H1 (cell line): ENCODE data around the gene LRRC30. TPM values are rescaled to one million over a fixed set of nuclear protein-coding genes. Genes with fewer than 3 reads are reported as not detected.

Experiments used
- CTCF ChIA-PET: fragments of 300-600 bp; sonication (Branson Sonifier 250); formaldehyde crosslinking; loops from one replicate; lab custom pipeline; 2021; ENCODE audit not compliant: partially characterized antibody; lab: Charles Lee
- POLR2A ChIA-PET: fragments of 300-600 bp; sonication (Branson Sonifier 250); formaldehyde crosslinking; loops from one replicate; lab custom pipeline; 2021; ENCODE audit warnings: inconsistent platforms; ENCODE audit not compliant: partially characterized antibody; lab: Charles Lee
- DNase-seq, 2 experiments: peaks; one replicate each; pipeline versions ENCODE4 v3.0.0 to v3.0.0-alpha.2; 2010 to 2022; ENCODE audit warnings: low spot score in 2 of 2, low read depth in 1 of 2, mixed read lengths in 1 of 2
- FAIRE-seq: peaks from 2 replicates; lab custom pipeline; 2011; peaks lifted over from hg19 to GRCh38; lab: Jason Lieb, UNC
- H2AFZ ChIP-seq: 2 replicates; pipeline ENCODE4 v1.8.1; 2012; ENCODE audit warnings: low read length, inconsistent platforms
- H2AK5ac ChIP-seq: 2 replicates; pipeline ENCODE4 v1.6.1; 2013; ENCODE audit warnings: low read depth, low read length
- H2BK120ac ChIP-seq: replicated peaks from 2 replicates; pipeline ENCODE3; 2013; ENCODE audit warnings: low read depth, low read length, inconsistent platforms
- H2BK12ac ChIP-seq: 2 replicates; pipeline ENCODE4 v1.6.1; 2013; ENCODE audit warnings: low read depth, low read length
- H2BK15ac ChIP-seq: 2 replicates; pipeline ENCODE4 v1.6.1; 2013; ENCODE audit warnings: low read length
- H2BK20ac ChIP-seq: 2 replicates; pipeline ENCODE4 v1.6.1; 2013; ENCODE audit warnings: low read length
- H2BK5ac ChIP-seq: 2 replicates; pipeline ENCODE4 v1.6.1; 2013; ENCODE audit warnings: low read depth, low read length
- H3K14ac ChIP-seq: 2 replicates; pipeline ENCODE4 v1.6.1; 2013; ENCODE audit warnings: inconsistent platforms; ENCODE audit not compliant: insufficient read length
- H3K18ac ChIP-seq: 2 replicates; pipeline ENCODE4 v1.6.1; 2013; ENCODE audit warnings: low read length; ENCODE audit errors: extremely low read depth
- H3K23ac ChIP-seq: 2 replicates; pipeline ENCODE4 v1.6.1; 2013; ENCODE audit warnings: inconsistent platforms; ENCODE audit not compliant: insufficient read length
- H3K23me2 ChIP-seq: 2 replicates; pipeline ENCODE4 v1.6.1; 2013; ENCODE audit warnings: low read depth, low read length
- H3K27ac ChIP-seq: 2 replicates; pipeline ENCODE4 v1.6.1; 2011; ENCODE audit warnings: low read depth, low read length, inconsistent platforms
- H3K27me3 ChIP-seq, 4 experiments: replicated peaks in 1 of 4; 1 replicate in 1 of 4; 2 replicates in 3 of 4; pipeline versions ENCODE4 v1.6.1 to v1.8.1; 2011 to 2013; ENCODE audit warnings: low read length in 3 of 4, mild to moderate bottlenecking in 3 of 4, inconsistent platforms in 2 of 4, mixed read lengths in 2 of 4, moderate library complexity in 1 of 4; ENCODE audit not compliant: control insufficient read depth in 3 of 4, insufficient read depth in 3 of 4; ENCODE audit errors: extremely low read depth in 1 of 4
- H3K36me3 ChIP-seq, 4 experiments: 2 replicates each; pipeline versions ENCODE4 v1.6.1 to v1.8.1; 2011 to 2013; ENCODE audit warnings: mild to moderate bottlenecking in 4 of 4, low read length in 3 of 4, moderate library complexity in 2 of 4, control low read depth in 1 of 4, inconsistent platforms in 1 of 4; ENCODE audit not compliant: insufficient read depth in 4 of 4, control insufficient read depth in 2 of 4
- H3K4ac ChIP-seq: replicated peaks from 2 replicates; pipeline ENCODE3; 2013; ENCODE audit warnings: low read length, low read depth, mixed read lengths, inconsistent platforms; ENCODE audit not compliant: insufficient read length
- H3K4me1 ChIP-seq, 4 experiments: replicated peaks in 1 of 4; 1 replicate in 1 of 4; 2 replicates in 3 of 4; pipeline versions ENCODE4 v1.6.1 to v1.8.1; 2011 to 2013; ENCODE audit warnings: low read length in 3 of 4, inconsistent platforms in 2 of 4, mixed read lengths in 1 of 4; ENCODE audit not compliant: insufficient read depth in 4 of 4, control insufficient read depth in 3 of 4
- H3K4me2 ChIP-seq, 2 experiments: 2 replicates each; pipeline versions ENCODE4 v1.6.1 to v1.8.1; 2011 to 2013; ENCODE audit warnings: low read depth in 2 of 2, low read length in 2 of 2, control low read depth in 1 of 2, inconsistent platforms in 1 of 2, mild to moderate bottlenecking in 1 of 2; ENCODE audit not compliant: insufficient read depth in 1 of 2
- H3K4me3 ChIP-seq, 4 experiments: fragments of 200-600, 300-600 bp in 1 of 4; sonication (generic), shearing (Covaris generic), sonication (Bioruptor Twin) in 1 of 4; 2 replicates each; pipeline versions ENCODE4 v1.5.1 to v1.8.1; 2011 to 2016; ENCODE audit warnings: low read length in 4 of 4, low read depth in 3 of 4, control low read depth in 2 of 4, inconsistent platforms in 2 of 4, mild to moderate bottlenecking in 2 of 4, mixed read lengths in 1 of 4, moderate library complexity in 1 of 4; ENCODE audit not compliant: insufficient read depth in 2 of 4; ENCODE audit errors: extremely low read depth in 1 of 4
- H3K56ac ChIP-seq: replicated peaks from 2 replicates; pipeline ENCODE3; 2013; ENCODE audit warnings: low read depth, mild to moderate bottlenecking, mixed read lengths, low read length, inconsistent platforms; ENCODE audit not compliant: insufficient read length
- H3K79me1 ChIP-seq: 2 replicates; pipeline ENCODE4 v1.6.1; 2013; ENCODE audit warnings: low read depth, low read length, control low read depth
- H3K79me2 ChIP-seq, 2 experiments: 2 replicates each; pipeline versions ENCODE4 v1.6.1 to v1.8.1; 2012 to 2013; ENCODE audit warnings: low read length in 2 of 2, mild to moderate bottlenecking in 2 of 2, inconsistent platforms in 1 of 2; ENCODE audit not compliant: insufficient read depth in 2 of 2, control insufficient read depth in 1 of 2
- H3K9ac ChIP-seq, 4 experiments: replicated peaks in 1 of 4; 1 replicate in 1 of 4; 2 replicates in 3 of 4; pipeline versions ENCODE4 v1.6.1 to v1.8.1; 2011 to 2013; ENCODE audit warnings: low read depth in 3 of 4, low read length in 3 of 4, control low read depth in 2 of 4, mild to moderate bottlenecking in 2 of 4, moderate library complexity in 2 of 4, inconsistent platforms in 1 of 4; ENCODE audit errors: extremely low read depth in 1 of 4
- H3K9me3 ChIP-seq, 2 experiments: 2 replicates each; pipeline versions ENCODE4 v1.6.1 to v1.8.1; 2012 to 2013; ENCODE audit warnings: mild to moderate bottlenecking in 2 of 2, moderate library complexity in 2 of 2, control low read depth in 1 of 2, inconsistent platforms in 1 of 2, low read depth in 1 of 2, low read length in 1 of 2, mixed read lengths in 1 of 2; ENCODE audit not compliant: insufficient read depth in 2 of 2
- H4K20me1 ChIP-seq, 2 experiments: replicated peaks in 1 of 2; 2 replicates each; pipeline versions ENCODE3 to v1.8.1; 2011 to 2013; ENCODE audit warnings: inconsistent platforms in 2 of 2, low read length in 2 of 2, mild to moderate bottlenecking in 1 of 2; ENCODE audit not compliant: insufficient read depth in 2 of 2, control insufficient read depth in 1 of 2
- H4K5ac ChIP-seq: 2 replicates; pipeline ENCODE4 v1.6.1; 2013; ENCODE audit warnings: low read length, low read depth, mixed read lengths, inconsistent platforms; ENCODE audit not compliant: insufficient read length
- H4K8ac ChIP-seq: 2 replicates; pipeline ENCODE4 v1.8.0; 2013; ENCODE audit warnings: mild to moderate bottlenecking, moderate library complexity, low read length, inconsistent platforms; ENCODE audit not compliant: insufficient read depth; ENCODE audit errors: extremely low read depth
- H4K91ac ChIP-seq: replicated peaks from 2 replicates; pipeline ENCODE3; 2013; ENCODE audit warnings: low read length, mixed read lengths, inconsistent platforms; ENCODE audit not compliant: insufficient read length
- CEBPB ChIP-seq: IDR thresholded peaks from 2 replicates; pipeline ENCODE4 v1.6.1; 2012; ENCODE audit warnings: low read depth, low read length
- CTCF ChIP-seq, 3 experiments: IDR thresholded peaks; 1 replicate in 2 of 3; 2 replicates in 1 of 3; pipeline versions ENCODE4 v1.5.1 to v1.6.1; 2011; ENCODE audit warnings: low read length in 3 of 3, mild to moderate bottlenecking in 3 of 3, inconsistent platforms in 2 of 3, low read depth in 1 of 3, moderate library complexity in 1 of 3; ENCODE audit not compliant: insufficient read depth in 1 of 3; ENCODE audit errors: control extremely low read depth in 1 of 3
- MAX ChIP-seq: IDR thresholded peaks from 2 replicates; pipeline ENCODE4 v1.6.1; 2012; ENCODE audit warnings: inconsistent platforms
- RAD21 ChIP-seq, 2 experiments: IDR thresholded peaks in 1 of 2; conservative IDR thresholded peaks in 1 of 2; 2 replicates each; pipeline ENCODE4 v1.6.1; 2011; ENCODE audit warnings: low read depth in 2 of 2, low read length in 2 of 2, improper control_type of control experiment in 1 of 2, inconsistent platforms in 1 of 2, mild to moderate bottlenecking in 1 of 2, moderate library complexity in 1 of 2
- WGBS, 2 experiments: shearing (Covaris generic) in 1 of 2; methylation state at CpG; one replicate each; pipeline versions ENCODE4 v1.1.6 to v1.1.7; 2013 to 2015; ENCODE audit warnings: low lambda C conversion rate in 2 of 2, mixed read lengths in 2 of 2, inconsistent platforms in 1 of 2, low coverage in 1 of 2, missing lambda C conversion rate in 1 of 2; ENCODE audit not compliant: insufficient replicate concordance in 2 of 2, insufficient coverage in 1 of 2, insufficient read length in 1 of 2; ENCODE audit errors: extremely low coverage in 1 of 2, missing lambda C conversion rate in 1 of 2; 5-methylcytosine and 5-hydroxymethylcytosine counted together
- polyA plus RNA-seq, 7 experiments: library from polyadenylated mRNA; depleted of rRNA in 3 of 7; stranded (reverse) in 5 of 7; unstranded in 2 of 7; fragments of >200 nt in 5 of 7; fragments of 200-250 nt in 2 of 7; gene quantifications; 1 replicate in 5 of 7; 2 replicates in 1 of 7; 4 replicates in 1 of 7; pipeline versions ENCODE4 v1.2.1 to v1.2.3, GENCODE V29; 2011 to 2013; ENCODE audit warnings: missing spikeins in 2 of 7, mixed read lengths in 2 of 7
- total RNA-seq: library from RNA; stranded (reverse); fragmentation: NEBNext Ultra II Directional; extraction: Animal tissue kit (Norgen Biotek cat#: 25700); gene quantifications from 2 replicates; pipeline ENCODE4 v1.2.1, GENCODE V29; 2021

Gene LRRC30
- total and polyA plus RNA-seq, 2 of the 8 experiments (the other 6 are each of a cell fraction or from before 2014, with no cell fraction given) = not detected

- peak; percentile 8; the same call in 1 of the 2 replicates for TF ChIP-seq MAX
- peak; percentile 58 to 72 (median 62) for TF ChIP-seq CTCF (IDR thresholded peaks at IDR 0.05; ENCODE audit: control extremely low read depth in 1 of 3, insufficient read depth in 1 of 3, low read depth in 1 of 3, low read length in 3 of 3)
- no peak for TF ChIP-seq CEBPB
- TF ChIP-seq RAD21 (IDR thresholded peaks at IDR 0.05 in 1 of 2, conservative IDR thresholded peaks at IDR 0.05 in 1 of 2; ENCODE audit: low read depth in 2 of 2, low read length in 2 of 2) = peak; percentile 81 to 85
- ChIA-PET CTCF (interaction anchor here (0.6 to 2.7 kb wide), 69 partner anchors 9 to 1152 kb away, joined by 3 to 31 read pairs (median 4); partner anchors contain the start of gene PTPRM), POLR2A (no interaction called here)
- H2AFZ ChIP-seq = 0 out of 2 replicates have a peak overlapping the region, but pooled peaks have one; percentile 48
- H3K23me2 ChIP-seq = no peaks in the 10 kb centered on the region; the same call in 1 of the 2 replicates
- no peaks in the 10 kb centered on the region for H3K79me1 ChIP-seq
- no peaks in the 10 kb centered on the region for H4K20me1 ChIP-seq
- no peak overlapping the region for H3K56ac ChIP-seq
- no peak overlapping the region; a peak in 1 of 7 replicates for H3K9ac ChIP-seq
- peak overlapping the region in 1 of 2 experiments; percentile 36; a peak in 1 of 4 replicates for H3K4me2 ChIP-seq
- peaks cover 0 to 5% (median 0%) of the 10 kb centered on the region in 4 experiments; a peak in 1 of 7 replicates for H3K4me1 ChIP-seq
- no peak overlapping the region for H2BK15ac ChIP-seq
- H3K14ac ChIP-seq = no peak overlapping the region
- no peaks in the 10 kb centered on the region for H3K9me3 ChIP-seq
- H2BK20ac ChIP-seq = no peak overlapping the region
- H3K79me2 ChIP-seq = no peaks in the 10 kb centered on the region
- no peak overlapping the region for H2BK120ac ChIP-seq
- H3K18ac ChIP-seq = no peak overlapping the region
- no peak overlapping the region for H2AK5ac ChIP-seq
- H4K5ac ChIP-seq = no peak overlapping the region
- no peak overlapping the region for H3K4ac ChIP-seq
- H3K4me3 ChIP-seq = no peak overlapping the region
- no peak overlapping the region for H2BK12ac ChIP-seq
- DNase-seq (peak; percentile 46 to 62), FAIRE-seq (no peak)
- H3K27me3 ChIP-seq = no peaks in the 10 kb centered on the region
- H3K23ac ChIP-seq = no peak overlapping the region
- 40% methylated on average over 24 of the region's 24 CpGs; no CpG with 5 or more reads in 1 of the 2 experiments for WGBS, 2 experiments
- H4K8ac ChIP-seq = no peak overlapping the region
- no peaks in the 10 kb centered on the region for H3K36me3 ChIP-seq
- H4K91ac ChIP-seq = no peak overlapping the region
- no peak overlapping the region for H2BK5ac ChIP-seq
- no peak overlapping the region for H3K27ac ChIP-seq
These were observed 41.6 kb downstream of the LRRC30 start for GRCh38 chr18:7272311-7273049.
